Gastrocnemius medialis (tissue), 4 donors: Measurements from ENCODE around the gene SGPP2.

Source experiments
- CTCF ChIP-seq, 5 experiments: fragments of 450-650 bp in 3 of 5; fragments of 200-600 bp in 2 of 5; sonication (generic) in 2 of 5; IDR thresholded peaks in 4 of 5; conservative IDR thresholded peaks in 1 of 5; 1 replicate in 4 of 5; 2 replicates in 1 of 5; pipeline ENCODE4 v1.5.1; 2016 to 2019; ENCODE audit warnings: antibody characterized with exemption in 5 of 5, mild to moderate bottlenecking in 3 of 5, moderate library complexity in 3 of 5
- POLR2A ChIP-seq, 2 donors: fragments of 450-650 bp; IDR thresholded peaks; one replicate each; pipeline ENCODE4 v1.6.1; 2017; ENCODE audit warnings: antibody characterized with exemption in 2 of 2, mild to moderate bottlenecking in 2 of 2, moderate library complexity in 2 of 2

- TF ChIP-seq CTCF (IDR thresholded peaks at IDR 0.05 in 4 of 5, conservative IDR thresholded peaks at IDR 0.05 in 1 of 5) = no peak
- TF ChIP-seq POLR2A (IDR thresholded peaks at IDR 0.05) = no peak
Measured at GRCh38 chr2:222504191-222504590, 79.8 kb downstream of the SGPP2 start.
